ENCODE data around the gene ASB8. TPM values are rescaled to one million over a fixed set of nuclear protein-coding genes. Genes with fewer than 3 reads are reported as not detected.

Gene ASB8
- total and polyA plus RNA-seq, 2 experiments from 2014 or later, result 23.3 to 27.3 TPM

DNA sequence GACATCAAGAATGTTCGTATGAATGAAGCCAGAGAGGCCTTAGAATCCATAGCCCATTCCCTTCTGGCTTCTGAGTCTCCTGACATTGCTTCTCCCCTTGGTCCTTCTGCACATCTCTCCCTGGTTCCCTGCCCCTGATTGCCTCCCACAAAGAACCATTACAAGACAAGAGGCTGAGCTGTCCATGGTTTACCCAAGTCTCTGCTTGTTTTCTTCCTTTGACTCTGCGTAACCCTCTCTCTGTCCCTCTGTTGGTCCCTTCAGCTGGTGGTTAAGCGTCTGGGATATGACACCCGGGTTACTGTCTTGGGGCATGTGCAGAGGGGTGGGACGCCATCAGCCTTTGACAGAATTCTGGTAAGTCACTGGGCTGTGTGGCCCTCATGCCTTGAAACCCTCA is 22.3 kb downstream of the ASB8 start:
- Histone ChIP-seq H3K4me1 (ENCODE audit: insufficient read depth) (no peaks in the 10 kb centered on the region), H3K36me3 (ENCODE audit: low read depth) (no peaks in the 10 kb centered on the region; the same call in 1 of the 2 replicates), H3K4me2 (ENCODE audit: unreplicated experiment) (no peak overlapping the region), H3K4me3 (no peak overlapping the region), H3K9ac (no peak overlapping the region), H2AFZ (no peak overlapping the region), H3K9me2 (ENCODE audit: insufficient read depth) (no peaks in the 10 kb centered on the region), H3K27me3 (replicated peaks; ENCODE audit: insufficient read depth) (no peaks in the 10 kb centered on the region), H3F3A (ENCODE audit: insufficient read depth) (no peaks in the 10 kb centered on the region), H3K79me2 (ENCODE audit: insufficient read depth) (no peaks in the 10 kb centered on the region), H3K9me3 (ENCODE audit: low read depth) (no peaks in the 10 kb centered on the region), H4K20me1 (ENCODE audit: insufficient read depth) (no peaks in the 10 kb centered on the region), H3K27ac (no peak overlapping the region)
- TF ChIP-seq EZH2 (IDR thresholded peaks at IDR 0.05; ENCODE audit: insufficient read depth, poor library complexity, severe bottlenecking), result no peak
- TF ChIP-seq EZH2phosphoT487 (IDR thresholded peaks at IDR 0.05; ENCODE audit: insufficient read depth, low read depth), result no peak
- WGBS, 2 experiments (ENCODE audit: low coverage in 1 of 2, low lambda C conversion rate in 2 of 2, missing lambda C conversion rate in 2 of 2), result 91 to 93% methylated on average over 5 of the region's 5 CpGs
- no peak for DNase-seq
- in situ Hi-C loops (cut with MboI), result no loop called here

DNA sequence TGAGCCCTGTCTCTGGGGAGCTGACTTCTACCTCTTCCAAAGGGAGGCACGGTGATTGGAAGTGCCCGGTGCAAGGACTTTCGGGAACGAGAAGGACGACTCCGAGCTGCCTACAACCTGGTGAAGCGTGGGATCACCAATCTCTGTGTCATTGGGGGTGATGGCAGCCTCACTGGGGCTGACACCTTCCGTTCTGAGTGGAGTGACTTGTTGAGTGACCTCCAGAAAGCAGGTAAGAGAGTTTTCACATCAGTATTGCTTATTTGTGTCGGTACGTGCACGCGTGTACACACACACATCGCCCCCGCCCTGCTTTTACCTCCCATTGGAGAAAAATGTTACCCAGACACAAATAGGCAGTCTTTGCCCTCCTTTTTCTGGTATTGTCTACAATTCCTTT is 24.5 kb downstream of the ASB8 start:
- no peaks in the 10 kb centered on the region; the same call in 1 of the 2 replicates for H3K36me3 ChIP-seq (ENCODE audit: low read depth)
- TF ChIP-seq EZH2 (IDR thresholded peaks at IDR 0.05; ENCODE audit: insufficient read depth, poor library complexity, severe bottlenecking) (no peak), EZH2phosphoT487 (IDR thresholded peaks at IDR 0.05; ENCODE audit: insufficient read depth, low read depth) (no peak)
- no peaks in the 10 kb centered on the region for H3K9me3 ChIP-seq (ENCODE audit: low read depth)
- no peaks in the 10 kb centered on the region for H3F3A ChIP-seq (ENCODE audit: insufficient read depth)
- in situ Hi-C loops (cut with MboI), result no loop called here
- no peaks in the 10 kb centered on the region for H3K27me3 ChIP-seq (replicated peaks; ENCODE audit: insufficient read depth)
- H3K4me1 ChIP-seq (ENCODE audit: insufficient read depth), result no peaks in the 10 kb centered on the region
- no peak for DNase-seq
- no peaks in the 10 kb centered on the region for H3K79me2 ChIP-seq (ENCODE audit: insufficient read depth)
- no peak overlapping the region for H2AFZ ChIP-seq
- H3K9ac ChIP-seq, result no peak overlapping the region
- no peak overlapping the region for H3K27ac ChIP-seq
- no peaks in the 10 kb centered on the region for H4K20me1 ChIP-seq (ENCODE audit: insufficient read depth)
- H3K9me2 ChIP-seq (ENCODE audit: insufficient read depth), result no peaks in the 10 kb centered on the region
- H3K4me3 ChIP-seq, result no peak overlapping the region
- no peak overlapping the region for H3K4me2 ChIP-seq (ENCODE audit: unreplicated experiment)
- WGBS, 2 experiments (ENCODE audit: low coverage in 1 of 2, low lambda C conversion rate in 2 of 2, missing lambda C conversion rate in 2 of 2), result 96% methylated on average over 14 of the region's 14 CpGs

DNA sequence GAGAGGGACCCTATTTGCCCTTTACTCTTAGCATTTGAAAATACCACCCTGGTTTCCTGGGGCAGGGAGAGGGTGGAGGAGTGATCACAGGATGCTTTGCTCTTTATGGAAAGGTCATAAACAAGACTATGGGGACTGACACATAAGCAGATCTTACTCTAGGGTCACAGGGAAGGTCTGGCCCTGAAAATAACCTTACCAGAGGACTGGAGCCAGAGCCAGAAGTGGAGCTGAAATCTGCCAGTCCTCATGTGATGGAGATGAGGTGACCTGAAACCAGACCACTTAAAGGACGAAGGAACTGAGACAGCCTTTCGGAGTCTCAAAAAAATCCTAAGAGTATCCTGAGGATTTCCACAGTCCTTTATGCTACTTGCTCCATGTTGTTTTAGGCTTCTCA is 25.8 kb downstream of the ASB8 start:
- Histone ChIP-seq H3K4me2 (ENCODE audit: unreplicated experiment) (no peak overlapping the region), H3K79me2 (ENCODE audit: insufficient read depth) (no peaks in the 10 kb centered on the region), H3K27ac (no peak overlapping the region), H4K20me1 (ENCODE audit: insufficient read depth) (no peaks in the 10 kb centered on the region), H3K36me3 (ENCODE audit: low read depth) (no peaks in the 10 kb centered on the region; the same call in 1 of the 2 replicates), H3K4me3 (no peak overlapping the region), H3K9me3 (ENCODE audit: low read depth) (no peaks in the 10 kb centered on the region), H3K9ac (no peak overlapping the region), H3K9me2 (ENCODE audit: insufficient read depth) (no peaks in the 10 kb centered on the region), H3F3A (ENCODE audit: insufficient read depth) (no peaks in the 10 kb centered on the region), H3K4me1 (ENCODE audit: insufficient read depth) (no peaks in the 10 kb centered on the region), H3K27me3 (replicated peaks; ENCODE audit: insufficient read depth) (no peaks in the 10 kb centered on the region), H2AFZ (no peak overlapping the region)
- WGBS, 2 experiments (ENCODE audit: low coverage in 1 of 2, low lambda C conversion rate in 2 of 2, missing lambda C conversion rate in 2 of 2), result 85 to 90% methylated on average over 2 of the region's 2 CpGs
- TF ChIP-seq EZH2phosphoT487 (IDR thresholded peaks at IDR 0.05; ENCODE audit: insufficient read depth, low read depth) (no peak), EZH2 (IDR thresholded peaks at IDR 0.05; ENCODE audit: insufficient read depth, poor library complexity, severe bottlenecking) (no peak)
- in situ Hi-C loops (cut with MboI), result no loop called here
- no peak for DNase-seq

DNA sequence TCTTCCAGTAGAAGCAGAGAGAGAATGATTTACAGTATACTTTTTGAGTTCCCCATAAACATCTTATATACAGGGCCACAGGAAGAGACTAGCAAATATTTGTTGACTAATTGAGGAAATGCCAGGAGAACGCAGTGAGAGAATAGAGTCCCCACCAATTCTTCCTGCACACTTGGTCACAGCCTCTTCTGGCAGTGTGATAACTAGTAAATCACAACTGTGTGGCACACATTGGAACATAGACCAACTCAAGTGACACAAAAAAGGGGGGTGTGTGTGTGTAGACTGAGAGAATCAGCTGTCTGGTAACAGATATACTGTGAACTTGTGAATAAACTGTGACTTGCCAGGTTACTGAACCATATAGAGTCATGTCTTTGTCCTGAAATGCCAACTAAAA is 27.9 kb downstream of the ASB8 start:
- no peak overlapping the region for H2AFZ ChIP-seq
- no peak overlapping the region for H3K4me2 ChIP-seq (ENCODE audit: unreplicated experiment)
- H3K4me1 ChIP-seq (ENCODE audit: insufficient read depth), result no peaks in the 10 kb centered on the region
- no peak overlapping the region for H3K27ac ChIP-seq
- in situ Hi-C loops (cut with MboI), result no loop called here
- no peaks in the 10 kb centered on the region; the same call in 1 of the 2 replicates for H3K36me3 ChIP-seq (ENCODE audit: low read depth)
- H3K9ac ChIP-seq, result no peak overlapping the region
- TF ChIP-seq EZH2phosphoT487 (IDR thresholded peaks at IDR 0.05; ENCODE audit: insufficient read depth, low read depth) (no peak), EZH2 (IDR thresholded peaks at IDR 0.05; ENCODE audit: insufficient read depth, poor library complexity, severe bottlenecking) (no peak)
- H3K4me3 ChIP-seq, result no peak overlapping the region
- no peaks in the 10 kb centered on the region for H3K9me3 ChIP-seq (ENCODE audit: low read depth)
- H4K20me1 ChIP-seq (ENCODE audit: insufficient read depth), result no peaks in the 10 kb centered on the region
- H3K9me2 ChIP-seq (ENCODE audit: insufficient read depth), result no peaks in the 10 kb centered on the region
- H3K79me2 ChIP-seq (ENCODE audit: insufficient read depth), result no peaks in the 10 kb centered on the region
- H3F3A ChIP-seq (ENCODE audit: insufficient read depth), result no peaks in the 10 kb centered on the region
- H3K27me3 ChIP-seq (replicated peaks; ENCODE audit: insufficient read depth), result no peaks in the 10 kb centered on the region
- no peak for DNase-seq
- WGBS, 2 experiments (ENCODE audit: low coverage in 1 of 2, low lambda C conversion rate in 2 of 2, missing lambda C conversion rate in 2 of 2), result 87 to 91% methylated on average over 1 of the region's 1 CpG

DNA sequence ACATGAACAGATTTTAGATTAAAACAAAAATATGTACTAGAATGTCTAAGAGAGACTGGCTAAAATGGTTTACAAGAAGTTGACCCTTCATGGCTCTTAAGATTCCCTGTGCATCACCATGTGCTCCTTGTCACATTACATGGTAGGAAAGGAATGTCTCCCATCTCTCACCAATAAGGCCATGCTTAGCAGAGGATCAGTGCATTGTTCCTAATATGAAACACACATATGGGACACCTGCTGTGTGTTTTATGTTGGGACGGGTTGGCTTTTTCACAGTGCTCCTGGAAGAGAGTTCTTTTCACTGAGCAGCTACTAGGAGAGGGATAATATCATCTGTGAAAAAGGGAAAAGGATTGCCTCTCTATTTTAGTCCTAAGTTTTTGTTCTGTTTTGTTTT is 28.5 kb downstream of the ASB8 start:
- WGBS, 2 experiments (ENCODE audit: low coverage in 1 of 2, low lambda C conversion rate in 2 of 2, missing lambda C conversion rate in 2 of 2), result 94 to 100% methylated on average over 1 of the region's 1 CpG
- H3K36me3 ChIP-seq (ENCODE audit: low read depth), result no peaks in the 10 kb centered on the region; the same call in 1 of the 2 replicates
- H3K27me3 ChIP-seq (replicated peaks; ENCODE audit: insufficient read depth), result no peaks in the 10 kb centered on the region
- in situ Hi-C loops (cut with MboI), result no loop called here
- H3K9ac ChIP-seq, result no peak overlapping the region
- no peaks in the 10 kb centered on the region for H3K9me2 ChIP-seq (ENCODE audit: insufficient read depth)
- H3K27ac ChIP-seq, result no peak overlapping the region
- H3K4me2 ChIP-seq (ENCODE audit: unreplicated experiment), result no peak overlapping the region
- no peaks in the 10 kb centered on the region for H3K9me3 ChIP-seq (ENCODE audit: low read depth)
- no peaks in the 10 kb centered on the region for H3K79me2 ChIP-seq (ENCODE audit: insufficient read depth)
- no peak overlapping the region for H3K4me3 ChIP-seq
- H3K4me1 ChIP-seq (ENCODE audit: insufficient read depth), result no peaks in the 10 kb centered on the region
- no peaks in the 10 kb centered on the region for H4K20me1 ChIP-seq (ENCODE audit: insufficient read depth)
- no peak overlapping the region for H2AFZ ChIP-seq
- TF ChIP-seq EZH2phosphoT487 (IDR thresholded peaks at IDR 0.05; ENCODE audit: insufficient read depth, low read depth), result no peak
- DNase-seq, result no peak
- H3F3A ChIP-seq (ENCODE audit: insufficient read depth), result no peaks in the 10 kb centered on the region
